IMR-90 (cell line): Measurements from ENCODE around the gene NOX4. TPM values are rescaled to one million over a fixed set of nuclear protein-coding genes. Genes with fewer than 3 reads are reported as not detected.
A peak's percentile ranks its signal among the peaks of the same experiment; 100 is the strongest.
"Not testable (repeated sequence)": the region's sequence is repeated elsewhere in the genome, so short reads cannot be mapped to it uniquely, and the experiment has no call there.

Experiments
- ATAC-seq: fragments of 200-7000 bp; cut with Tn5 transposase; 2 replicates; pipeline ENCODE4 v1.9.1; 2020; ENCODE audit warnings: low read depth, mild to moderate bottlenecking, moderate library complexity
- BruUV-seq: library from RNA; stranded (reverse); fragments of 400-500 nt; replicated peaks from 2 replicates; lab custom pipeline; 2021; lab: Mats Ljungman, UMichigan
- CTCF ChIA-PET: fragments of 300-600 bp; formaldehyde crosslinking; extraction: SDS; loops from one replicate; lab custom pipeline; 2021; ENCODE audit warnings: antibody characterized with exemption; lab: Yijun Ruan, JAX
- POLR2A ChIA-PET: fragments of 300-600 bp; sonication (Branson Sonifier 250); formaldehyde crosslinking; loops from one replicate; lab custom pipeline; 2022; ENCODE audit warnings: antibody characterized with exemption; ENCODE audit not compliant: unreplicated experiment; lab: Charles Lee
- DNase-seq: peaks from one replicate; pipeline ENCODE4 v3.0.0; 2013
- H2AFZ ChIP-seq: replicated peaks from 2 replicates; pipeline ENCODE3; 2013; ENCODE audit warnings: low read length, mild to moderate bottlenecking; ENCODE audit not compliant: poor library complexity
- H2AK5ac ChIP-seq: 2 replicates; pipeline ENCODE4 v1.6.1; 2013; ENCODE audit warnings: low read depth, low read length, inconsistent platforms
- H2AK9ac ChIP-seq: replicated peaks from 2 replicates; pipeline ENCODE3; 2013; ENCODE audit warnings: mild to moderate bottlenecking, low read depth, low read length, moderate library complexity; ENCODE audit not compliant: poor library complexity
- H2BK120ac ChIP-seq: 2 replicates; pipeline ENCODE4 v1.6.1; 2013; ENCODE audit warnings: low read depth, low read length, inconsistent platforms
- H2BK15ac ChIP-seq: 3 replicates; pipeline ENCODE4 v1.6.1; 2013; ENCODE audit warnings: low read depth, low read length, inconsistent platforms
- H2BK20ac ChIP-seq: 2 replicates; pipeline ENCODE4 v1.6.1; 2013; ENCODE audit warnings: low read depth, mild to moderate bottlenecking, inconsistent platforms, low read length, moderate library complexity
- H2BK5ac ChIP-seq: 2 replicates; pipeline ENCODE4 v1.6.1; 2013; ENCODE audit warnings: mild to moderate bottlenecking, low read depth, low read length, inconsistent platforms; ENCODE audit not compliant: poor library complexity, severe bottlenecking
- H3K14ac ChIP-seq: replicated peaks from 2 replicates; pipeline ENCODE4 v1.6.1; 2013; ENCODE audit warnings: low read depth, low read length, inconsistent platforms
- H3K18ac ChIP-seq: 2 replicates; pipeline ENCODE4 v1.6.1; 2013; ENCODE audit warnings: low read depth, low read length, control low read depth
- H3K23ac ChIP-seq: 2 replicates; pipeline ENCODE4 v1.6.1; 2013; ENCODE audit warnings: low read depth, low read length, inconsistent platforms
- H3K27ac ChIP-seq: 2 replicates; pipeline ENCODE4 v1.5.1; 2013; ENCODE audit warnings: mild to moderate bottlenecking, control low read depth, low read length; ENCODE audit not compliant: insufficient read depth
- H3K27me3 ChIP-seq: 2 replicates; pipeline ENCODE4 v1.6.1; 2013; ENCODE audit warnings: low read length; ENCODE audit not compliant: control insufficient read depth, insufficient read depth
- H3K36me3 ChIP-seq: 2 replicates; pipeline ENCODE4 v1.6.1; 2013; ENCODE audit warnings: low read length, mixed read lengths; ENCODE audit not compliant: control insufficient read depth, insufficient read depth
- H3K4ac ChIP-seq: 2 replicates; pipeline ENCODE4 v1.6.1; 2013; ENCODE audit warnings: low read depth, low read length, inconsistent platforms
- H3K4me1 ChIP-seq: 2 replicates; pipeline ENCODE4 v1.6.1; 2013; ENCODE audit warnings: low read length, mixed read lengths; ENCODE audit not compliant: control insufficient read depth, insufficient read depth
- H3K4me2 ChIP-seq: 2 replicates; pipeline ENCODE4 v1.6.1; 2013; ENCODE audit warnings: low read depth, mild to moderate bottlenecking, control low read depth, low read length, moderate library complexity
- H3K4me3 ChIP-seq: 2 replicates; pipeline ENCODE4 v1.5.1; 2013; ENCODE audit warnings: low read depth, mild to moderate bottlenecking, control low read depth, low read length, moderate library complexity; ENCODE audit not compliant: insufficient read depth
- H3K56ac ChIP-seq: 2 replicates; pipeline ENCODE4 v1.6.1; 2013; ENCODE audit warnings: low read length, inconsistent platforms; ENCODE audit not compliant: insufficient read depth; ENCODE audit errors: extremely low read depth
- H3K79me1 ChIP-seq, 2 experiments: 2 replicates each; pipeline ENCODE4 v1.6.1; 2013; ENCODE audit warnings: low read length in 2 of 2, inconsistent platforms in 1 of 2, low read depth in 1 of 2
- H3K9ac ChIP-seq: 2 replicates; pipeline ENCODE4 v1.6.1; 2013; ENCODE audit warnings: low read depth, low read length, control low read depth
- H3K9me1 ChIP-seq: 2 replicates; pipeline ENCODE4 v1.6.1; 2013; ENCODE audit warnings: low read length, inconsistent platforms; ENCODE audit not compliant: insufficient read depth
- H3K9me3 ChIP-seq: 2 replicates; pipeline ENCODE4 v1.6.1; 2013; ENCODE audit warnings: low read length; ENCODE audit not compliant: control insufficient read depth, insufficient read depth
- H4K20me1 ChIP-seq: 2 replicates; pipeline ENCODE4 v1.6.1; 2013; ENCODE audit warnings: low read length, inconsistent platforms; ENCODE audit not compliant: insufficient read depth
- H4K5ac ChIP-seq: 2 replicates; pipeline ENCODE4 v1.6.1; 2013; ENCODE audit warnings: mild to moderate bottlenecking, low read depth, low read length, control low read depth
- H4K8ac ChIP-seq, 2 experiments: 2 replicates each; pipeline ENCODE4 v1.6.1; 2013; ENCODE audit warnings: low read depth in 2 of 2, low read length in 2 of 2, control low read depth in 1 of 2, inconsistent platforms in 1 of 2
- H4K91ac ChIP-seq: 2 replicates; pipeline ENCODE4 v1.6.1; 2013; ENCODE audit warnings: low read depth, low read length, inconsistent platforms; ENCODE audit not compliant: insufficient read depth
- WGBS, 2 experiments: methylation state at CpG; one replicate each; pipeline versions ENCODE4 v1.1.5 to v1.1.7; 2013; ENCODE audit warnings: missing lambda C conversion rate in 2 of 2; ENCODE audit not compliant: insufficient read length in 1 of 2; ENCODE audit errors: extremely low coverage in 2 of 2; 5-methylcytosine and 5-hydroxymethylcytosine counted together
- dilution Hi-C: fragments of 300-500 bp; cut with HindIII; formaldehyde crosslinking; loops from one replicate; pipeline ENCODE4 v1.14.3; 2018; ENCODE audit warnings: low sequenced_read_pairs; ENCODE audit not compliant: unreplicated experiment
- in situ Hi-C: fragments of 300-500 bp; cut with MboI; formaldehyde crosslinking; loops from 3 replicates; pipeline ENCODE4 v1.14.3; 2019; ENCODE audit warnings: low sequenced_read_pairs, inconsistent platforms, mixed read lengths
- intact Hi-C: fragments of 100-400 bp; cut with micrococcal nuclease; formaldehyde crosslinking; loops from 2 replicates; pipeline ENCODE4 v1.10.0; 2022
- polyA plus RNA-seq, 3 experiments: library from polyadenylated mRNA; depleted of rRNA; stranded (reverse); fragments of >200 nt; gene quantifications; 2 replicates each; pipeline ENCODE4 v1.2.3, GENCODE V29; 2012; ENCODE audit warnings: low replicate concordance in 1 of 3
- total RNA-seq: library from RNA; depleted of rRNA; stranded (reverse); fragments of >200 nt; gene quantifications from 2 replicates; pipeline ENCODE4 v1.2.3, GENCODE V29; 2012

Gene NOX4
- total and polyA plus RNA-seq, 2 of the 4 experiments (the other 2 are of a cell fraction): 4.7 to 11.7 TPM

GRCh38 chr11:89411112-89411511, 80.1 kb downstream of the NOX4 start:
- H4K8ac ChIP-seq, dilution Hi-C loops, intact Hi-C loops, in situ Hi-C loops, H2BK5ac ChIP-seq, ATAC-seq, BruUV-seq, H3K4me2 ChIP-seq, H3K79me1 ChIP-seq, H3K4me1 ChIP-seq, H3K9ac ChIP-seq, H4K5ac ChIP-seq, H3K56ac ChIP-seq, H3K9me1 ChIP-seq, H3K27ac ChIP-seq, H4K91ac ChIP-seq, H3K18ac ChIP-seq, H2BK120ac ChIP-seq, H2AK5ac ChIP-seq, H2BK20ac ChIP-seq, DNase-seq, H2AFZ ChIP-seq, H2BK15ac ChIP-seq, H3K36me3 ChIP-seq, H3K9me3 ChIP-seq, H3K23ac ChIP-seq, H3K4me3 ChIP-seq, H3K14ac ChIP-seq, H2AK9ac ChIP-seq, H3K4ac ChIP-seq, CTCF ChIA-PET, POLR2A ChIA-PET, H4K20me1 ChIP-seq, H3K27me3 ChIP-seq: not testable (repeated sequence)
- 100% methylated on average over 2 of the region's 3 CpGs; no CpG with 5 or more reads in 1 of the 2 experiments for WGBS, 2 experiments

- H3K36me3 ChIP-seq, H3K14ac ChIP-seq, H2AFZ ChIP-seq, in situ Hi-C loops, H4K8ac ChIP-seq, H4K91ac ChIP-seq, H3K27ac ChIP-seq, H2AK9ac ChIP-seq, DNase-seq, BruUV-seq, H3K79me1 ChIP-seq, ATAC-seq, intact Hi-C loops, H2BK20ac ChIP-seq, H4K20me1 ChIP-seq, H3K9ac ChIP-seq, H2BK120ac ChIP-seq, H2AK5ac ChIP-seq, dilution Hi-C loops, CTCF ChIA-PET, H3K9me3 ChIP-seq, H3K4ac ChIP-seq, H3K27me3 ChIP-seq, H3K56ac ChIP-seq, H2BK15ac ChIP-seq, POLR2A ChIA-PET, H3K4me3 ChIP-seq, H3K9me1 ChIP-seq, H3K4me2 ChIP-seq, H3K23ac ChIP-seq, H2BK5ac ChIP-seq, H3K4me1 ChIP-seq: not testable (repeated sequence)
- H3K18ac ChIP-seq: peak overlapping the region; percentile 84; the same call in 1 of the 2 replicates
- peak overlapping the region; percentile 56; the same call in 1 of the 2 replicates for H4K5ac ChIP-seq
- WGBS, 2 experiments: no CpG with 5 or more reads among the region's 1 CpG
Measured at GRCh38 chr11:89410666-89411065, 80.5 kb downstream of the NOX4 start.
